HepG2 (cell line): Measurements from ENCODE around the gene NLE1. TPM values are rescaled to one million over a fixed set of nuclear protein-coding genes. Genes with fewer than 3 reads are reported as not detected.

Source experiments
- ATAC-seq: fragments of 200-7000 bp; cut with Tn5 transposase; 3 replicates; pipeline ENCODE4 v1.9.1; 2020; ENCODE audit warnings: mild to moderate bottlenecking, moderate library complexity
- BruUV-seq: library from RNA; stranded (reverse); fragments of 400-500 nt; replicated peaks from 2 replicates; lab custom pipeline; 2021; lab: Mats Ljungman, UMichigan
- CTCF ChIA-PET: fragments of 300-600 bp; formaldehyde crosslinking; extraction: SDS; loops from one replicate; lab custom pipeline; 2021; ENCODE audit warnings: low total read pairs, inconsistent platforms, low intra/inter-chr PET ratio; lab: Yijun Ruan, JAX
- POLR2A ChIA-PET: fragments of 350-600 bp; sonication (Branson Sonifier 250); formaldehyde crosslinking; loops from one replicate; lab custom pipeline; 2020; ENCODE audit warnings: antibody characterized with exemption, inconsistent platforms; lab: Yijun Ruan, JAX
- DNase-seq: peaks from one replicate; pipeline ENCODE4 v3.0.0-alpha.2; 2015; ENCODE audit warnings: low spot score
- FAIRE-seq: peaks from 3 replicates; lab custom pipeline; 2011; peaks lifted over from hg19 to GRCh38; lab: Jason Lieb, UNC
- H2AFZ ChIP-seq: one replicate; pipeline ENCODE4 v1.6.1; 2011; ENCODE audit warnings: low read length, inconsistent platforms
- H3K27ac ChIP-seq: fragments of 300-600 bp; 3 replicates; pipeline ENCODE4 v1.8.0; 2011; ENCODE audit warnings: mixed run types, mild to moderate bottlenecking, mixed read lengths, low read length, inconsistent platforms; ENCODE audit not compliant: insufficient read depth; ENCODE audit errors: extremely low read length
- H3K27me3 ChIP-seq, 2 experiments: fragments of 200-600 bp in 1 of 2; 2 replicates in 1 of 2; 3 replicates in 1 of 2; pipeline versions ENCODE4 v1.6.0 to v1.8.0; 2011; ENCODE audit warnings: low read length in 2 of 2, mild to moderate bottlenecking in 2 of 2, moderate library complexity in 2 of 2, inconsistent platforms in 1 of 2; ENCODE audit not compliant: insufficient read depth in 2 of 2, control insufficient read depth in 1 of 2
- H3K36me3 ChIP-seq, 2 experiments: fragments of 200-600 bp in 1 of 2; replicated peaks in 1 of 2; 2 replicates in 1 of 2; 3 replicates in 1 of 2; pipeline versions ENCODE4 v1.5.1 to v1.8.0; 2011; ENCODE audit warnings: low read length in 2 of 2, inconsistent platforms in 1 of 2; ENCODE audit not compliant: insufficient read depth in 2 of 2, control insufficient read depth in 1 of 2
- H3K4me1 ChIP-seq: 2 replicates; pipeline ENCODE4 v1.5.1; 2012; ENCODE audit warnings: low read length, inconsistent platforms; ENCODE audit not compliant: insufficient read depth
- H3K4me2 ChIP-seq: 2 replicates; pipeline ENCODE4 v1.6.0; 2011; ENCODE audit warnings: low read depth, low read length, inconsistent platforms
- H3K4me3 ChIP-seq, 3 experiments: fragments of 200-600 bp in 1 of 3; sonication (generic), shearing (Covaris generic) in 1 of 3; replicated peaks in 1 of 3; 2 replicates each; pipeline ENCODE4 v1.5.1; 2011 to 2016; ENCODE audit warnings: low read length in 3 of 3, inconsistent platforms in 2 of 3, low read depth in 2 of 3, mild to moderate bottlenecking in 2 of 3, control low read depth in 1 of 3, mixed read lengths in 1 of 3; ENCODE audit not compliant: insufficient read depth in 1 of 3
- H3K79me2 ChIP-seq: one replicate; pipeline ENCODE4 v1.6.1; 2011; ENCODE audit warnings: low read length, inconsistent platforms; ENCODE audit not compliant: insufficient read depth
- H3K9ac ChIP-seq: 2 replicates; pipeline ENCODE4 v1.6.0; 2011; ENCODE audit warnings: mild to moderate bottlenecking, low read depth, low read length, inconsistent platforms; ENCODE audit not compliant: insufficient read depth
- H3K9me3 ChIP-seq: 2 replicates; pipeline ENCODE4 v1.5.1; 2012; ENCODE audit warnings: mild to moderate bottlenecking, low read length
- H4K20me1 ChIP-seq: 2 replicates; pipeline ENCODE4 v1.6.0; 2011; ENCODE audit warnings: inconsistent platforms, mild to moderate bottlenecking, low read length, moderate library complexity; ENCODE audit not compliant: insufficient read depth
- CEBPB ChIP-seq: IDR thresholded peaks from 2 replicates; pipeline ENCODE4 v1.6.1; 2011; ENCODE audit warnings: low read depth, low read length, improper control_type of control experiment, borderline replicate concordance
- GTF2F1 ChIP-seq: fragments of 150-350 bp; IDR thresholded peaks from 2 replicates; pipeline ENCODE4 v1.6.1; 2014; ENCODE audit warnings: low read length
- MTA3 ChIP-seq: sonication (generic); formaldehyde crosslinking; IDR thresholded peaks from 2 replicates; pipeline ENCODE4 v1.4.0; 2020; ENCODE audit warnings: missing genetic modification reagents
- NONO ChIP-seq, 2 experiments: fragments of 450-650 bp in 1 of 2; sonication (generic) in 1 of 2; formaldehyde crosslinking in 1 of 2; IDR thresholded peaks in 1 of 2; conservative IDR thresholded peaks in 1 of 2; 2 replicates each; pipeline versions ENCODE4 v1.6.1 to v1.8.0; 2017 to 2022; ENCODE audit warnings: mild to moderate bottlenecking in 1 of 2, missing genetic modification reagents in 1 of 2, moderate library complexity in 1 of 2
- SP1 ChIP-seq, 2 experiments: fragments of 450-650 bp in 1 of 2; sonication (generic) in 1 of 2; formaldehyde crosslinking in 1 of 2; IDR thresholded peaks; 2 replicates each; pipeline versions ENCODE4 v1.4.0 to v1.6.1; 2016 to 2020; ENCODE audit warnings: missing genetic modification reagents in 1 of 2
- TAF15 ChIP-seq: fragments of 200-400 bp; formaldehyde crosslinking; IDR thresholded peaks from one replicate; pipeline ENCODE4 v1.6.1; 2018; ENCODE audit warnings: mild to moderate bottlenecking, low read depth, low read length; ENCODE audit not compliant: poor library complexity, severe bottlenecking
- ZNF558 ChIP-seq: sonication (generic); formaldehyde crosslinking; IDR thresholded peaks from 2 replicates; pipeline ENCODE4 v1.9.0; 2022; ENCODE audit warnings: mild to moderate bottlenecking, missing genetic modification reagents, borderline replicate concordance
- ZNF652 ChIP-seq: IDR thresholded peaks from 2 replicates; pipeline ENCODE4 v1.6.1; 2016; ENCODE audit warnings: low read depth, borderline replicate concordance
- ZNF883 ChIP-seq: sonication (generic); formaldehyde crosslinking; IDR thresholded peaks from 2 replicates; pipeline ENCODE4 v1.5.1; 2020; ENCODE audit warnings: mild to moderate bottlenecking, missing genetic modification reagents; ENCODE audit errors: not compliant biosample characterization
- WGBS: methylation state at CpG from one replicate; pipeline ENCODE4 v1.1.6; 2017; ENCODE audit warnings: low lambda C conversion rate; 5-methylcytosine and 5-hydroxymethylcytosine counted together
- in situ Hi-C: cut with HindIII; loops from 2 replicates; pipeline ENCODE4 v1.10.0; 2017; ENCODE audit warnings: low pct_unique_long_range_greater_than_20kb; ENCODE audit not compliant: extremely low pct_ligation_motif_present
- intact Hi-C: fragments of 100-400 bp; cut with micrococcal nuclease; formaldehyde crosslinking; loops from one replicate; pipeline ENCODE4 v1.10.0; 2022; ENCODE audit not compliant: unreplicated experiment
- polyA plus RNA-seq, 8 experiments: library from polyadenylated mRNA; depleted of rRNA in 3 of 8; stranded (reverse) in 7 of 8; unstranded in 1 of 8; fragments of >200 nt; fragmentation: Illumina TruSeq in 4 of 8; extraction: Trizol in 4 of 8; gene quantifications; 2 replicates each; pipeline versions ENCODE4 v1.2.1 to v1.2.3, GENCODE V29; 2011 to 2016; ENCODE audit warnings: low read depth in 4 of 8, missing spikeins in 1 of 8, mixed read lengths in 1 of 8; ENCODE audit not compliant: insufficient read depth in 1 of 8
- total RNA-seq, 5 experiments: library from RNA; depleted of rRNA; stranded (reverse); fragments of >200 nt; fragmentation: Illumina TruSeq; extraction: Trizol; gene quantifications; 2 replicates each; pipeline ENCODE4 v1.2.3, GENCODE V29; 2016; ENCODE audit warnings: low read depth in 1 of 5
- TF ChIP-seq, protein P1 (sequence below): sonication (generic); formaldehyde crosslinking; IDR thresholded peaks from 2 replicates; pipeline ENCODE4 v1.4.0; 2020; ENCODE audit warnings: low read depth, missing genetic modification reagents
- TF ChIP-seq, protein P2 (sequence below): sonication (generic); formaldehyde crosslinking; IDR thresholded peaks from 2 replicates; pipeline ENCODE4 v1.4.0; 2020; ENCODE audit warnings: low read depth, mild to moderate bottlenecking, missing genetic modification reagents
- TF ChIP-seq, protein P3 (sequence below): sonication (generic); formaldehyde crosslinking; IDR thresholded peaks from 2 replicates; pipeline ENCODE4 v1.8.1; 2023; ENCODE audit warnings: mild to moderate bottlenecking, missing genetic modification reagents, borderline replicate concordance

Gene NLE1
- total and polyA plus RNA-seq, 2 of the 13 experiments (the other 11 are each of a cell fraction or from before 2014, with no cell fraction given), result 20.3 to 34.5 TPM

DNA sequence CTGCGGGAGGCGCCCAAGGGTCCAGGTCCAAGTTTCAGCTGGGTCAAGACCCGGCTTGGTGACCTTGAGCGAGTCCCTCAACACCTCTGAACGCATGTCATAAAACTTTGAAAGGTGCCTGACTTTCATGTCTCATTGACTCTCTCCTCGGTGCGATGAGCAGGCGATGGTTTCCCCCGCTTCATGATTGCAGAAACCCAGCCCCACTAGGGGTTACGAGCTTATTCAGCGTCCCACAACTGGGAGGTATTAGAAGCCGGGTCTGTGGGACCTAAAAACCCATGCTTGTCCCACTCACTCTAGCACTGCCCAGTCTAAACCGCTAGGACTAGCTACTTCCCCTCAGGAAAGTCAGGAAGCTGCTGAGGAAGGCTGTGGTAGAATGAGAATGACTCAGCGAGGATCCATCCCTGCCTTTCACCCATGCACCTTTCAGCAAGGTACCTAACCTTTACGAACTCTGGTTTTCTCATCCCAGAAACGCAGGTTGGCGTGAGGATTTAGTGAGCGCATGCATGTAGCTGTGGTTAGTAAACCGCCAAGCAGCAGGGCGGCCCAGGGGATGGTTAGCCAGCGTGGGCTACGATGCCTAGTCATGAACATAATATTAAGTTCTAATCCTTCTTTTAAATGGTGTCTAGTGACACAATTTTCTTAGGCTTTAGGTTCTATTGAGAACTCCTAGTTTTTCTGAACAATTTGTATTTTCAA is 52.4 kb downstream of the NLE1 start (continued):
- TF ChIP-seq, protein P1, sequence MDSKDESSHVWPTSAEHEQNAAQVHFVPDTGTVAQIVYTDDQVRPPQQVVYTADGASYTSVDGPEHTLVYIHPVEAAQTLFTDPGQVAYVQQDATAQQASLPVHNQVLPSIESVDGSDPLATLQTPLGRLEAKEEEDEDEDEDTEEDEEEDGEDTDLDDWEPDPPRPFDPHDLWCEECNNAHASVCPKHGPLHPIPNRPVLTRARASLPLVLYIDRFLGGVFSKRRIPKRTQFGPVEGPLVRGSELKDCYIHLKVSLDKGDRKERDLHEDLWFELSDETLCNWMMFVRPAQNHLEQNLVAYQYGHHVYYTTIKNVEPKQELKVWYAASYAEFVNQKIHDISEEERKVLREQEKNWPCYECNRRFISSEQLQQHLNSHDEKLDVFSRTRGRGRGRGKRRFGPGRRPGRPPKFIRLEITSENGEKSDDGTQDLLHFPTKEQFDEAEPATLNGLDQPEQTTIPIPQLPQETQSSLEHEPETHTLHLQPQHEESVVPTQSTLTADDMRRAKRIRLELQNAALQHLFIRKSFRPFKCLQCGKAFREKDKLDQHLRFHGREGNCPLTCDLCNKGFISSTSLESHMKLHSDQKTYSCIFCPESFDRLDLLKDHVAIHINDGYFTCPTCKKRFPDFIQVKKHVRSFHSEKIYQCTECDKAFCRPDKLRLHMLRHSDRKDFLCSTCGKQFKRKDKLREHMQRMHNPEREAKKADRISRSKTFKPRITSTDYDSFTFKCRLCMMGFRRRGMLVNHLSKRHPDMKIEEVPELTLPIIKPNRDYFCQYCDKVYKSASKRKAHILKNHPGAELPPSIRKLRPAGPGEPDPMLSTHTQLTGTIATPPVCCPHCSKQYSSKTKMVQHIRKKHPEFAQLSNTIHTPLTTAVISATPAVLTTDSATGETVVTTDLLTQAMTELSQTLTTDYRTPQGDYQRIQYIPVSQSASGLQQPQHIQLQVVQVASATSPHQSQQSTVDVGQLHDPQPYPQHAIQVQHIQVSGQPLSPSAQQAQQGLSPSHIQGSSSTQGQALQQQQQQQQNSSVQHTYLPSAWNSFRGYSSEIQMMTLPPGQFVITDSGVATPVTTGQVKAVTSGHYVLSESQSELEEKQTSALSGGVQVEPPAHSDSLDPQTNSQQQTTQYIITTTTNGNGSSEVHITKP, result no peak

DNA sequence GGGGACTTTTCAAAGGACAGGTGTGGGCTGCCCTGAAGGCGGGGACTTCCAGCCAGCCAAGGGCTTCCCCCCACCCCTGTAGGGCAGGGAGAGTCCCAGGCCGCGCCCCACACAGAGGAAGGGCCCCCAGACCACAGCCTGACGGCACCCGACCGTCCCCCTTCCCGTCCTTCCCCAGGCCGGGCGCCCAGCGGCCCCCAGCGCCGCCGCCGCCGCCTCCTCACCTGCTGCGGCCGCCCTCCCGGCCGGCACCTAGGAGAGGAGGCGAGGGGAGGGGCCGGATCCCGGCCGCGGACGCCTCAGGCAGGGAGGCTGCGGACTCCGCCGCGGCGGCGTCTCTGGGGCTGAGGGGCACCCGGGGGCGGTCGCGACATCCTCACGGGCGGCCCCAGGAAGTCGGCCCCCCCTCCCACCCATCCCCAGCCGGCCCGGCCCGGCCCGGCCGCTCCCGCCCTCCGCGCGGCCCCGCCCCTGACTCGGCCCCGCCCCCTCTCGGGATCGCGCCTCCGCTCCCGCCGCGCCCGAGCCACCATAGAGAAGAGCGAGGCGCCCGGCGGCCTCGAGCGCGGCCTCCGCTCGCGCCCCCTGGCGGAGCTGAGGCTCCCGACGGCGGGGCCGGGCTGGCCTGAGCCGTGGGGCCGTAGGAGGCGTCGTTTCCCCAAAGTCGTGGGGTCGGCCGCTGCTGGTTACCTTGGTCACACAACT is 53.1 kb downstream of the NLE1 start:
- Histone ChIP-seq H3K27me3 (no peaks in the 10 kb centered on the region), H2AFZ (peak overlapping the region; percentile 91), H3K36me3 (no peaks in the 10 kb centered on the region), H3K9ac (peak overlapping the region; percentile 80), H3K9me3 (no peaks in the 10 kb centered on the region), H3K4me3 (peak overlapping the region; percentile 71 to 92 (median 72)), H3K4me2 (peak overlapping the region; percentile 82), H3K27ac (peak overlapping the region; percentile 83), H3K79me2 (peaks cover 42% of the 10 kb centered on the region), H3K4me1 (peaks cover 43% of the 10 kb centered on the region), H4K20me1 (no peaks in the 10 kb centered on the region)
- in situ Hi-C loops, result no loop called here
- no TSS peak for BruUV-seq
- ATAC-seq, result peak; percentile 85
- CTCF ChIA-PET, result interaction anchor here (1.2 to 3.0 kb wide), 3 partner anchors 31 to 91 kb away, joined by 4 to 21 read pairs (median 8); partner anchors contain the start of genes NLE1 and RAD51D
- FAIRE-seq, result no peak
- intact Hi-C loops, result loop anchor here (1.0 to 5.0 kb wide), 5 partner anchors 26 to 91 kb away; partner anchors contain the start of genes RAD51D and RFFL
- POLR2A ChIA-PET, result interaction anchor here (0.6 to 2.5 kb wide), 10 partner anchors 9 to 108 kb away, joined by 3 to 43 read pairs (median 6); partner anchors contain the start of genes LIG3 and RFFL
- WGBS, result no CpG with 5 or more reads among the region's 80 CpGs
- peak; percentile 64 for DNase-seq
- no peak for TF ChIP-seq MTA3 (CRISPR knock-in tag)
- no peak for TF ChIP-seq CEBPB
- TF ChIP-seq ZNF652 (CRISPR knock-in tag), result no peak
- TF ChIP-seq GTF2F1, result no peak
- TF ChIP-seq SP1 (IDR thresholded peaks at IDR 0.05), result no peak
- TF ChIP-seq SP1 (CRISPR knock-in tag; IDR thresholded peaks at IDR 0.05), result peak; percentile 64
- TF ChIP-seq, protein P2, sequence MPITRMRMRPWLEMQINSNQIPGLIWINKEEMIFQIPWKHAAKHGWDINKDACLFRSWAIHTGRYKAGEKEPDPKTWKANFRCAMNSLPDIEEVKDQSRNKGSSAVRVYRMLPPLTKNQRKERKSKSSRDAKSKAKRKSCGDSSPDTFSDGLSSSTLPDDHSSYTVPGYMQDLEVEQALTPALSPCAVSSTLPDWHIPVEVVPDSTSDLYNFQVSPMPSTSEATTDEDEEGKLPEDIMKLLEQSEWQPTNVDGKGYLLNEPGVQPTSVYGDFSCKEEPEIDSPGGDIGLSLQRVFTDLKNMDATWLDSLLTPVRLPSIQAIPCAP (CRISPR knock-in tag), result no peak
- TF ChIP-seq ZNF558, result peak; percentile 42; the same call in 1 of the 2 replicates
- TF ChIP-seq ZNF883 (CRISPR knock-in tag), result peak; percentile 20
- no peak for TF ChIP-seq TAF15
- no peak for TF ChIP-seq NONO (IDR thresholded peaks at IDR 0.05)
- peak; percentile 56 for TF ChIP-seq NONO (CRISPR knock-in tag; conservative IDR thresholded peaks at IDR 0.05)
- TF ChIP-seq, protein P3, sequence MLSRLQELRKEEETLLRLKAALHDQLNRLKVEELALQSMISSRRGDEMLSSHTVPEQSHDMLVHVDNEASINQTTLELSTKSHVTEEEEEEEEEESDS, result no peak
